HG03460 (cell line): ENCODE measurements around the gene HCAR1.
"Not testable (repeated sequence)": the region's sequence is repeated elsewhere in the genome, so short reads cannot be mapped to it uniquely, and the experiment has no call there.

Experiments
- ATAC-seq: cut with Tn5 transposase; IDR thresholded peaks from one replicate; pipeline ENCODE4 v1.9.1; 2021; ENCODE audit not compliant: unreplicated experiment

Gene HCAR1

DNA sequence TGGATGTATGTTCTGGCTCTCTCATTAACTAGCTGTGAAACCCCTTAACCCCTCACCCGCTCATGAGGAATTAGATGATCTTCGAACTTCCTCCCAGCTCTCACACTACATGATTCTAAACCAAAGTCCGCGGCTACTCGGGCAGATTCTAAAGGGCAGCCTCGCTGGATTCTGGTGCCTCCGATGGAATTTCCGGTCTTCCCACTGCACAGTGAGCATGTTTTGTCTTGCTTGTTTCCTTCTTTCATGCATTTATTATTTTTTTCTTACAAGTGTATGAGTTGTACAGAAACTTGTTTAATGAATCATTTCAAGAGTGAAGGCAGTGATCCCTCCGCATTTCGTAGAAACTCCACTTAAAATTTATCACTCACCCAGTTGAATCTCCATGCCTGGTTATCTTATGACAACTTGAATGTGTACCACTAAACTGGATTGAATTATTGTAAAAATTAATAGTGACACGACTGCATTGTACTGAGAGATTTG, 9.5 kb downstream of the HCAR1 start:
- no peak for ATAC-seq

DNA sequence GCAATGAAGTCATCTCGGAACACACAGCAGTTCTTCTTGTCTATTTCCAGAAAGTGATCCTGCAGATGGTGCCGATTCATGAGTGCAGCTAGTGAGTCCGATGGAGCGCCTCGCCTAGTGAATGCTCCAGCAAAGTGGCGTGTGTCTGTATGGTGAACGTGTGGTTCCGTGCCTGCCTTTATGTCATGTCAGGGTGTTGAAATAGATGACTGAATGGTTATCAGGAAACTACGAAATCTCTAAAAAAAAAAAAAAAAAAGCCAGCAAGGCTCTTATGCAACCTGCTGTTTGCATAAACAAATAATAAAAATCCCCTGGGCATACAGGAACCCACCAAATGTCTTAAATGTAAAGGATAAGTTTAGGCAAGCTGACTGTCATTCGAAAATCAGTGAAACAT, 14.0 kb downstream of the HCAR1 start, which contains the start of gene HCAR3:
Gene HCAR3, minus strand, starts transcription at position 154 of the 400 bp plus-strand sequence. Its CDS starts 74 bp downstream, at position 80.
- ATAC-seq: not testable (repeated sequence)

DNA sequence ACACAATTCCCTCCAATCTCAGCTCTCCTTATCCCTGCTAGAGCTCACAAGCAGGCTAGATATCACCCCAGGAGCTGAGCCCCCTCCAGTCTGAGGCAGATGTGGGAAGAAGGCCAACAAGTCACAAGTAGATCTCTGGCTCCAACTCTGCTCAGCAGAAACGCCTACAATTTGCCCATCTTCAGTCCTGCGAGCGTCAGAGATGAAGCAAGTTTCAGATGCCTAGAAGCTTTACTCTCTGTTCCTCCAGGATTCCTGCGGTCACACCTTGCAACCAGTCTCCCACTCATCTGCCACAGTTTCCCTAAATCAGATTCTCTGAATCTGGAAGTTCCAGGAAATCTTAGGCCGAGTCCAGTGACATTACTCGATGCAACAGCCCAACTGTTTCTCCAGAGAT, 15.4 kb downstream of the HCAR1 start:
- ATAC-seq: not testable (repeated sequence)

DNA sequence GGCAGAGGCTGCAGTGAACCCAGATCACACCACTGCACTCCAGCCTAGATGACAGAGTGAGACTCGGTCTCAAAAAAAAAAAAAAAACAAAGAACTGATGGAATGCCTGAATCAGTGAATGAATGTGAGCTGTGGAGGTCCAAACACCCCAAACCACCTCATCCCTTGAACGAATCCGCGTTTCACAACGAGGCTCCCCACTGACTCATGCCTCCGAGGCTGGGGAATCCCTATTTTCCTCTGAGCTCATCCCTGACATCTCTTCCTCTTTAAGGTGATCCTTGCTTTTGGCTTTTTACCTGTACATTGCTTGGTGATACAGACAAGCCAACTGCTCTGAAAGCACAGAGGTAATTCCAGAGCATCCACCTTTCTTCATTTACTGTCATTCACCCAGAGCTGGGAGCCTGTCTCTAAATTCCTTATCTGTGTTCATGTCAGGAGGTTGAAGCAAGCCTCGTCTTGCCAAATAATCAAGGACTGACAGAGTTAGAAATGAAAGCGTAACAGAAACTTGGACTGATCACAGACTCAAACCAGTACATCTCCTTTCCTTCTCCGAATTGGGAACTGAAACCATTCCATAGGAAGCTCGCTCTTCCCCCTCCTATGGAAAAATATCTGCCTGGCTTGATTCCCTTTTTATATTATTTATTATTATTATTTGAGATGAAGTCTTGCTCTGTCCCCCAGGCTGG, 17.0 kb downstream of the HCAR1 start:
- ATAC-seq: not testable (repeated sequence)

DNA sequence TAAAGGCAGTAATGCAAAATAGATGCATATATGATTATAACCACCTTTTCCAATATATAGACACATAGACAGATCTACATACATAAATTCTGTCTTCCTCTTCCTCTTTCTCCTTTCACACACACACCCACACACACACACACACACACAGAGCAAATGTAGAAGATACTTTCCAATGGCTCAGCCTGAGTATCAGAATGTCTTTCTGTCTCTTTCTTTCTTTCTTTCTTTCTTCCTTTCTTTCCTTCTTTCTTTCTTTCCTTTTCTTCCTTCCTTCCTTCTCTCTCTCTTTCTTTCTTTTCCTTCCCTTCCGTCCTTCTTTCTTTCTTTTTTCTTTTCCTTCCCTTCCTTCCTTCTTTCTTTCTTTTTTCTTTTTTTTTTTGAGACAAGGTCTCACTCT, 19.4 kb downstream of the HCAR1 start:
- ATAC-seq: not testable (repeated sequence)

DNA sequence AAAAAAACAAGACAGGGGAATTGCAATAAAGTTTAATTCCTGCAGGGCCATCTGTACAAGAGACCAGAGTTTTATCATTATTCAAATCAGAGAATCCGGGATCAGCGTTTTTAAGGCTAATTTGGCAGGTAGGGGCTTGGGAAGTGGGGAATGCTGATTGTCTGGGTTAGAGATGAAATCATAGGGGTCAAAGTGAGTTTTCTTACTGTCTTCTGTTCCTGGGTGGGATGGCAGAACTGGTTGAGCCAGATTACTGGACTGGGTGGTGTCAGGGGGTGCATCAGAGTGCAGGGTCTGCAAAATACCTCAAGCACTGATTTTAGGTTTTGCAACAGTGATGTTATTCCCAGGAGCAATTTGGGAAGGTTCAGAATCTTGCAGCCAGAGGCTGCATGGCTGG, 20.3 kb downstream of the HCAR1 start:
- ATAC-seq: not testable (repeated sequence)

DNA sequence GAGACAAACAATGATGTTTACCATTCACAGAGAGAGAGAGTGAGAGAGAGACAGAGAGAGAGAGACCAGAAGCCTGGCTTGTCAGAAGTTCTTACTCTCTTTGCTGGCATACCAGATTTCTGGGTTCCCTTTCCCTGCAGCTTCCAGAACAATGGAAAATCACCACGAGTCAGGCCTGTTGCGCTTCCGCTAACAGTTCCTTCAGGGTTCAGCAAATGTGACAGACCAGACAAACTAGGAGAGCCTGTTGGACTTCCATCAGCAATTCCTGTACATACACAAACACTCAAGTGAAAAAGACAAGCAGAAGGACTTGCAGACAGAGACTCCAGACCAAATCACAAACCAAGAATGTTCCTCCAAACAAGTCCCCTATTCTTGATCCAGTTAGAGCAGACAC, 21.4 kb downstream of the HCAR1 start:
- ATAC-seq: not testable (repeated sequence)

DNA sequence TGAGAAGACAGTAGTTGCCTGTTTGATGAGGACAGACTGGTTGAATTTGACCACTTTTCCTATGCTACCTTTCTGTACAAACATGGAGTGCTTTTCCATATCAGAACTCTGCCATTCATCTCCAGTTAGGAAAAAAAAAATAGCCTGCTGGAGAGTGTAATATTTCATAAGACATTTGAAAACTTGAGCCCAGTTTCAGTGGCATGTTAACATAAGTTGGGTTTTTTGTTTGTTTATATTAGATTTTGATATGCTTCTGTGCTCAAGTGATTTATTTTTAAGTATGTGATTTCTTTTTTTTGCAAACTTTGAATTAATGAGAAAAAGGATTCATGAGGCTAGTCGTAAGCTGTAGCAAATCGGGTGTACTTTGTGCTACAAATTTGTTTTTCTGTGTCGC, 26.8 kb downstream of the HCAR1 start:
- ATAC-seq: not testable (repeated sequence)

DNA sequence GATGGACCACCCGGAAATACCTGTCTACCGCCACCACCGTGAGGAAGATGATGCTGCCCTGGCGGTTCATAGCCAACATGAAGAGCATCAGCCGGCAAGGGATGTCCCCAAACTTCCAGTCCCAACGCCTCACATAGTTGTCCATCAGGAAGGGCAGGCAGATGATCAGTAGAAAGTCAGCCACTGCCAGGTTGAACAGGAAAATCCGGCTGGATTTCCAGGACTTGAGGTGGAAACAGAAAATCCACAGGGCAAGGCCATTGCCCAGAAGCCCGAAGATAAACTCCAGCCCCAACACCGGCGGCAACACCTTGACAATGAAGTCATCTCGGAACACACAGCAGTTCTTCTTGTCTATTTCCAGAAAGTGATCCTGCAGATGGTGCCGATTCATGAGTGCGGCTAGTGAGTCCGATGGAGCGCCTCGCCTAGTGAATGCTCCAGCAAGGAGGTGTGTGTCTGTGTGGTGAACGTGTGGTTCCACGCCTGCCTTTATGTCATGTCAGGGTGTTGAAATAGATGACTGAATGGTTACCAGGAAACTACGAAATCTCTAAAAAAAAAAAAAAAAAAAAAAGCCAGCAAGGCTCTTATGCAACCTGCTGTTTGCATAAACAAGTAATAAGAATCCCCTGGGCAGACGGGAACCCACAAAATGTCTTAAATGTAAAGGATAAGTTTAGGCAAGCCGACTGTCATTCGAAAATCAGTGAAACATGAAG, 27.6 kb downstream of the HCAR1 start, which contains the start of gene HCAR2:
Gene HCAR2, minus strand, starts transcription at position 468 of the 722 bp plus-strand sequence. Its CDS starts 74 bp downstream, at position 394.
- not testable (repeated sequence) for ATAC-seq

DNA sequence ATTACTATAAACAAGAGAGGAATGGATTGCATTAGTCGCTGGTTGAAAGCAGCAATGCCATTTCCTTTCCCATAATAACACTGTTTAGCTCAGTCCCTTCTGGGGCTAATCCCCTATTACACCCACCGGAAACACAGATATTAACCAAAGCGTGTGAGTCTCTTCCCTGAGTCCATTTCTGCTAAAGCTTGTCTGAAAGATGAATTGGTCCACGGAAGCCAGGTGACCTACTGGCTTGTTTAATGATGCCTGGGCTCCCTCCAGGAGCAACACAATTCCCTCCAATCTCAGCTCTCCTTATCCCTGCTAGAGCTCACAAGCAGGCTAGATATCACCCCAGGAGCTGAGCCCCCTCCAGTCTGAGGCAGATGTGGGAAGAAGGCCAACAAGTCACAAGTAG, 29.2 kb downstream of the HCAR1 start:
- not testable (repeated sequence) for ATAC-seq

DNA sequence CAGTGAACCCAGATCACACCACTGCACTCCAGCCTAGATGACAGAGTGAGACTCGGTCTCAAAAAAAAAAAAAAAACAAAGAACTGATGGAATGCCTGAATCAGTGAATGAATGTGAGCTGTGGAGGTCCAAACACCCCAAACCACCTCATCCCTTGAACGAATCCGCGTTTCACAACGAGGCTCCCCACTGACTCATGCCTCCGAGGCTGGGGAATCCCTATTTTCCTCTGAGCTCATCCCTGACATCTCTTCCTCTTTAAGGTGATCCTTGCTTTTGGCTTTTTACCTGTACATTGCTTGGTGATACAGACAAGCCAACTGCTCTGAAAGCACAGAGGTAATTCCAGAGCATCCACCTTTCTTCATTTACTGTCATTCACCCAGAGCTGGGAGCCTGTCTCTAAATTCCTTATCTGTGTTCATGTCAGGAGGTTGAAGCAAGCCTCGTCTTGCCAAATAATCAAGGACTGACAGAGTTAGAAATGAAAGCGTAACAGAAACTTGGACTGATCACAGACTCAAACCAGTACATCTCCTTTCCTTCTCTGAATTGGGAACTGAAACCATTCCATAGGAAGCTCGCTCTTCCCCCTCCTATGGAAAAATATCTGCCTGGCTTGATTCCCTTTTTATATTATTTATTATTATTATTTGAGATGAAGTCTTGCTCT, 30.5 kb downstream of the HCAR1 start:
- not testable (repeated sequence) for ATAC-seq

DNA sequence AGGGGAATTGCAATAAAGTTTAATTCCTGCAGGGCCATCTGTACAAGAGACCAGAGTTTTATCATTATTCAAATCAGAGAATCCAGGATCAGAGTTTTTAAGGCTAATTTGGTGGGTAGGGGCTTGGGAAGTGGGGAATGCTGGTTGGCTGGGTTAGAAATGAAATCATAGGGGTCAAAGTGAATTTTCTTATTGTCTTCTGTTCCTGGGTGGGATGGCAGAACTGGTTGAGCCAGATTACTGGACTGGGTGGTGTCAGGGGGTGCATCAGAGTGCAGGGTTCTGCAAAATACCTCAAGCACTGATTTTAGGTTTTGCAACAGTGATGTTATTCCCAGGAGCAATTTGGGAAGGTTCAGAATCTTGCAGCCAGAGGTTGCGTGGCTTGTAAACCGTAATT, 33.7 kb downstream of the HCAR1 start:
- ATAC-seq: not testable (repeated sequence)

DNA sequence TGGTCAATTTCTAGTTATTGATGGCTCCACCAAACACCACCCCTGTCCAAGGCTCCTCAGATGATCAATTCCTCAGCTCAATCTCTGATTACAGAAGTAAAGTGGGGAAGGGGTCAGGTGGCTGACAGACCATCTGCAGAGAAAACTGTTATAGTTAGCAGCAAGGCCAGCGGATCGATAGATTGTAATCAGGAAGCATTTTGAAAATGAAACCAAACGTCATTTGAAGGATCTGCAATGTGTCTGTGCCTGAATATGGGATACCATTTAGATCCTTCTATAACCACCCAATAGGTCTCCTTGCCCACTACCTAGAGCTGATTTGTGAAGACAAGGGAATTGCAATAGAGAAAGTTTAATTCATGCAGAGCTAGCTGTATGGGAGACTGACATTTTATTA, 39.1 kb downstream of the HCAR1 start:
- ATAC-seq: no peak

DNA sequence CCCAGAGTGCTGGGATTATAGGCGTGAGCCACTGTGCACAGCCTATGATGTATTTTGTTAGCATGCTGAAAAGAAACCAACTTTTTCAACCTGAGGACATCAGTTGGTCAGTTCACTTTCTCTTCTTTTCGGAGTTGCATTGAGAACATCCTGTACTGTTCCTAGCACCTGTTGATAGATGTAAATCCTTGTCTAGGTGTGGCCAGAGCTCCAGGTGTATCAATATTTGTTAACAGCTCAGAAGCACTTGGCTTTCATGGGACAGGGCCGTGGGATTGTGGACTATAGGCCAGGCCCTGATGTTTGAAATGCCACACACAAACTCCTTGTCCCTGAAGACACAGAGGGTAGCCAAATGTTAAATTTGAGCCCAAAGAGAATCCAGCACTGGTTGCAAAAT, 42.4 kb downstream of the HCAR1 start:
- no peak for ATAC-seq

DNA sequence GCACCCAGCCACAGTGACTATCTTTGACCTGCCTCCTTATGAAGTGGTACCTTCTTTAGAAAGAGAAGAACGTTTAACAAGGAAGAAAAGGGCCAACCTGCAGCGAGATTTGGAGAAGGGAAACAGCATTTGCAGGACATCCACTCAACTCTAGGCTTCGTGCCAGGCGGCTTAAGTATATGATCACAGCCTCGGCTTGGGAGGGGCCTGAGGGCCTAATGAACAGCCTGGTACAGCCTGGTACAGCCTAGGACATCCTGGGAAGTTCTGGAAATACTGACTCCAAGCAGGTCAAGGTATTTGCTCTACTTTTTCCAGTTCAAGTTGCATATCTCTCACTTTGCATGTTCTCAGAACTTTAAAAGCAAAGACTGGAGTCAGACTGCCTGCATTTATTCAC, 43.6 kb downstream of the HCAR1 start:
- ATAC-seq: no peak

DNA sequence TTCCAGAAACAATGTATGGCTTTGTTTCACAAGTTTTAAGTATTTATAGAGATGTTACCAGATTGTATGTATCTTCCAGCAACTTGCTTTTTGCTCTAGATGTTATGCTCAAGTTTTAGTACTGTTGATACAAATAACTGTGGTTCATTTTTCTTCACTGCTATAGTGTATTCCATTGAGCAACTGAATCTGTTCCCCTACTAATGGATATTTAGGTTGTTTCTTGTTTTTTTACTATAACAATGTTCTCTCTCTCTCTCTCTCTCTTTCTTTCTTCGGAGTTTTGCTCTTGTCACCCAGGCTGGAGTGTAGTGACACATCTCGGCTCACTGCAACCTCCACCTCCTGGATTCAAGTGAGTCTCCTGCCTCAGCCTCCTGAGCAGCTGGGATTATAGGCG, 44.1 kb downstream of the HCAR1 start:
- ATAC-seq: no peak

DNA sequence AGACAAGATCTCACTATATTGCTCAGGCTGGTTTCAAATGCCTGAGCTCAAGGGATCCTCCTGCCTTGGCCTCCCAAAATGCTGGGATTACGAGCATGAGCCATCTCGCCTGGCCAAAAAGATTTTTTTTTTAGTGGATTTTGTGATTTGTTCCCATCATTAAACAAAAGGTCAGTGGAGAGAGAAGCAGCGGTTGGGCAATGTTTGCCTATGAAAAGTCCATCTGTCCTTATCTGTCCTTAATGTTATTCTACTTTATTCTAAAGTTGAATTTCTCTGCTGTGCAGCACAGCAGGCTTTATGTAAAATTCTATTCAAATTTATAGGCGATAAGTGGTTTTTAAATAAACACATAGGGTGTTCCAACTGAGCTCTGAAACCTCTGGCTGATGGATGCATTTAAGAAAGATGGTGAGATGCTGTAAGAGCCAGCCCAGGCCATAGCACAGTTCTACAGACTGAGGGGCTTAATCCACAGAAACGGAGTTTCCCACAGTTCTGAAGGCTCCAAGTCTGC, 46.3 kb downstream of the HCAR1 start:
- ATAC-seq: no peak

DNA sequence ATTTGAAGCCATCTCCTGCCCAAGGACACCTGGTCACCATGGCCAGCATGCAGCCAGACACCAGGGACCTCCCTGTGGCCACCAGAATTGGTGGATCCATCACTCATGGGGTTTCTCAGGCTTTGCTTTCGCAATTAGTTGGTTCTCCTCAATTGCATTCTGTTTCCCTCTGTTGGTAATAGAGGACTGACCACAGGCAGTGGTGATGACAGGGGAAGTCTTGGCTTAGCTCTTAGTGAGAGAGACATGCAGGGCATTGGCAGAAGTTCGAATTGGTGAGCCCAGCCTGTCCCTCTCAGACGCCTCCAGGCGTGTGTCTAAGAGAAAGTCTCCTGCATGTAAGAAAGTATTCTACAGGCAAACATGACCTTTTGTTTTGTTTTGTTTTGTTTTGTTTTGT, 48.8 kb downstream of the HCAR1 start:
- ATAC-seq: no peak

DNA sequence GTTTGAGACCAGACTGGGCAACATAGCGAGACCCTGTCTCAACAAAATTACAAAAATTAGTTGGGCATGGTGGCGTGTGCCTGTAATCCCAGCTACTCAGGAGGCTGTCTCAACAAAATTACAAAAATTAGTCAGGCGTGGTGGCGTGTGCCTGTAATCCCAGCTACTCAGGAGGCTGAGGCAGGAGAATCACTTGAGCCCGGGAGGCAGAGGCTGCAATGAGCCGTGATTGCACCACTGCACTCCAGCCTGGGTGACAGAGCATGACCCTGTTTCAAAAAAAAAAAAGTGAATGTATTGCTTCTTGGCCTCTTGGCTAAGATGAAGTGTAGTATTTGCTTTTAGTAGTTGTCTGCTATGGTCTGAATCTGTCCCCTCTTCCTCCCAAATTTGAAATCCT, 49.7 kb downstream of the HCAR1 start:
- ATAC-seq: not testable (repeated sequence)

DNA sequence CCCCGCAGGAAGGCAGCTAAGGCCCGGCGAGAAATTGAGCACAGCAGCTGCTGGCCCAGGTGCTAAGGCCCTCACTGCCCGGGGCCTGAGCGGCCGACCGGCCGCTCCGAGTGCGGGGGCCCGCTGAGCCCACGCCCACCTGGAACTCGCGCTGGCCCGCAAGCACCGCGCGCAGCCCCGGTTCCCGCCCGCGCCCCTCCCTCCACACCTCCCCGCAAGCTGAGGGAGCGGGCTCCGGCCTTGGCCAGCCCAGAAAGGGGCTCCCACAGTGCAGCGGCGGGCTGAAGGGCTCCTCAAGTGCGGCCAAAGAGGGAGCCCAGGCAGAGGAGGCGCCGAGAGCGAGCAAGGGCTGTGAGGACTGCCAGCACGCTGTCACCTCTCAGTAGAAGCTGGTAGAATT, 53.9 kb downstream of the HCAR1 start:
- ATAC-seq: not testable (repeated sequence)
